Thyroid gland (tissue), 4 donors: ENCODE measurements around the gene SLC30A3. TPM values are rescaled to one million over a fixed set of nuclear protein-coding genes. Genes with fewer than 3 reads are reported as not detected.

ENCODE experiments used
- DNase-seq, 2 donors: peaks; one replicate each; pipeline ENCODE4 v3.0.0-alpha.2; 2019
- H3K27ac ChIP-seq, 3 donors: fragments of 200-600 bp; sonication (generic); 1 replicate in 2 of 3; 2 replicates in 1 of 3; pipeline ENCODE4 v1.5.1; 2016 to 2019; ENCODE audit warnings: mild to moderate bottlenecking in 1 of 3, moderate library complexity in 1 of 3
- H3K27me3 ChIP-seq: fragments of 200-600 bp; sonication (generic); one replicate; pipeline ENCODE4 v1.5.1; 2019
- H3K36me3 ChIP-seq, 2 donors: fragments of 200-600 bp; sonication (generic); one replicate each; pipeline ENCODE4 v1.5.1; 2016 to 2019
- H3K4me1 ChIP-seq, 2 donors: fragments of 200-600 bp; sonication (generic); one replicate each; pipeline ENCODE4 v1.5.1; 2017 to 2019
- H3K4me3 ChIP-seq, 3 donors: fragments of 200-600 bp; sonication (generic); replicated peaks in 1 of 3; 1 replicate in 2 of 3; 2 replicates in 1 of 3; pipeline ENCODE4 v1.5.1; 2016; ENCODE audit warnings: mild to moderate bottlenecking in 1 of 3
- H3K9me3 ChIP-seq: fragments of 200-600 bp; sonication (generic); one replicate; pipeline ENCODE4 v1.5.1; 2017
- POLR2A ChIP-seq, 2 donors: fragments of 450-650 bp; IDR thresholded peaks; one replicate each; pipeline ENCODE4 v1.6.1; 2017; ENCODE audit warnings: antibody characterized with exemption in 2 of 2, mild to moderate bottlenecking in 2 of 2, moderate library complexity in 1 of 2
- whole genome bisulfite sequencing, 2 donors: methylation state at CpG; one replicate each; pipeline ENCODE4 v1.1.5; 2017; 5-methylcytosine and 5-hydroxymethylcytosine counted together
- intact Hi-C: fragments of 100-400 bp; cut with DNase I; formaldehyde crosslinking; loops from one replicate; pipeline ENCODE4 v1.15.1; 2023
- total RNA-seq, 4 donors: library from RNA; depleted of rRNA; stranded (reverse); fragments of >200 nt; gene quantifications; one replicate each; pipeline ENCODE4 v1.2.3, GENCODE V29; 2016
- TF ChIP-seq, protein P1 (sequence below), 6 experiments: fragments of 200-600 bp in 3 of 6; fragments of 450-650 bp in 3 of 6; sonication (generic) in 3 of 6; IDR thresholded peaks; one replicate each; pipeline ENCODE4 v1.5.1; 2016 to 2019; ENCODE audit warnings: antibody characterized with exemption in 6 of 6, mild to moderate bottlenecking in 2 of 6, inconsistent platforms in 1 of 6, moderate library complexity in 1 of 6

SLC30A3 gene
- total RNA-seq, 4 donors from 2014 or later: 0.33 to 0.98 (median 0.80) TPM

- DNase-seq: no peak
- TF ChIP-seq, protein P1, sequence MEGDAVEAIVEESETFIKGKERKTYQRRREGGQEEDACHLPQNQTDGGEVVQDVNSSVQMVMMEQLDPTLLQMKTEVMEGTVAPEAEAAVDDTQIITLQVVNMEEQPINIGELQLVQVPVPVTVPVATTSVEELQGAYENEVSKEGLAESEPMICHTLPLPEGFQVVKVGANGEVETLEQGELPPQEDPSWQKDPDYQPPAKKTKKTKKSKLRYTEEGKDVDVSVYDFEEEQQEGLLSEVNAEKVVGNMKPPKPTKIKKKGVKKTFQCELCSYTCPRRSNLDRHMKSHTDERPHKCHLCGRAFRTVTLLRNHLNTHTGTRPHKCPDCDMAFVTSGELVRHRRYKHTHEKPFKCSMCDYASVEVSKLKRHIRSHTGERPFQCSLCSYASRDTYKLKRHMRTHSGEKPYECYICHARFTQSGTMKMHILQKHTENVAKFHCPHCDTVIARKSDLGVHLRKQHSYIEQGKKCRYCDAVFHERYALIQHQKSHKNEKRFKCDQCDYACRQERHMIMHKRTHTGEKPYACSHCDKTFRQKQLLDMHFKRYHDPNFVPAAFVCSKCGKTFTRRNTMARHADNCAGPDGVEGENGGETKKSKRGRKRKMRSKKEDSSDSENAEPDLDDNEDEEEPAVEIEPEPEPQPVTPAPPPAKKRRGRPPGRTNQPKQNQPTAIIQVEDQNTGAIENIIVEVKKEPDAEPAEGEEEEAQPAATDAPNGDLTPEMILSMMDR (IDR thresholded peaks at IDR 0.05): no peak
- no peak for TF ChIP-seq POLR2A (IDR thresholded peaks at IDR 0.05)
- intact Hi-C loops: loop anchor here (5.0 to 10.0 kb wide), 2 partner anchors 69 to 242 kb away; partner anchors contain the start of gene PRR30
- Histone ChIP-seq H3K27me3 (no peaks in the 10 kb centered on the region), H3K36me3 (peaks cover 0 to 19% of the 10 kb centered on the region in 2 donors), H3K4me3 (no peak overlapping the region), H3K27ac (no peak overlapping the region), H3K9me3 (no peaks in the 10 kb centered on the region), H3K4me1 (peaks cover 4 to 5% of the 10 kb centered on the region in 2 donors)
- WGBS, 2 donors: 96 to 98% methylated on average over 6 of the region's 6 CpGs
Measured at GRCh38 chr2:27206346-27206745, 56.5 kb downstream of the SLC30A3 start.

- peaks cover 0 to 19% of the 10 kb centered on the region in 2 donors for H3K36me3 ChIP-seq
- DNase-seq: no peak
- no peak for TF ChIP-seq POLR2A (IDR thresholded peaks at IDR 0.05)
- TF ChIP-seq, protein P1 (IDR thresholded peaks at IDR 0.05): no peak
- H3K9me3 ChIP-seq: no peaks in the 10 kb centered on the region
- no peak overlapping the region for H3K4me3 ChIP-seq
- intact Hi-C loops: loop anchor here (5.0 to 10.0 kb wide), 2 partner anchors 68 to 240 kb away; partner anchors contain the start of gene PRR30
- WGBS, 2 donors: 89 to 94% methylated on average over 8 of the region's 8 CpGs
- no peaks in the 10 kb centered on the region for H3K27me3 ChIP-seq
- no peak overlapping the region for H3K27ac ChIP-seq
- H3K4me1 ChIP-seq: no peaks in the 10 kb centered on the region
Measured at GRCh38 chr2:27205206-27205605, 57.6 kb downstream of the SLC30A3 start.

DNA sequence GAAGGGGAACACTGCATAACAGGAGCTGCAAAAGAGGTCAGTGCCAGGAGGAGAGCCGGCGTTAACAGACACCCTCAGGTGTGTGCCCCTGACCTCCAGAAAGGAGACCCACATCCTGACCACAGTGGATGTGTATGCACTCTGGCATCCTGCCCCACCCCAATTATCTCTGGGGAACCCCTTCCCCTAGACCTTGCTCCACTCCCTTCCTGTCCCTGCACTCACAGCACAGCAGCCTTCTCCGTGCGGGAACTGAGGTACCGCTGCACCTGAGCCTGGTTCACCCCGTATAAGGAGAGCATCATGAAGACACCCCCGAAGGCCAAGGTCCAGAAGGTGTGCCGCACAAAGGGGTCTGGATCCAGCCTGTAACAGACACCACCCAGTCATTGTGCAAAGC, 58.3 kb downstream of the SLC30A3 start:
- TF ChIP-seq, protein P1 (IDR thresholded peaks at IDR 0.05): no peak
- no peak for TF ChIP-seq POLR2A (IDR thresholded peaks at IDR 0.05)
- H3K36me3 ChIP-seq: peaks cover 0 to 22% of the 10 kb centered on the region in 2 donors
- no peak for DNase-seq
- H3K27ac ChIP-seq: no peak overlapping the region
- no peak overlapping the region for H3K4me3 ChIP-seq
- H3K4me1 ChIP-seq: no peaks in the 10 kb centered on the region
- H3K9me3 ChIP-seq: no peaks in the 10 kb centered on the region
- no peaks in the 10 kb centered on the region for H3K27me3 ChIP-seq
- intact Hi-C loops: loop anchor here (10.0 kb wide), 1 partner anchor 240 kb away; no protein-coding TSS in a partner anchor
- WGBS, 2 donors: 93 to 100% methylated on average over 6 to 8 of the region's 8 CpGs

- WGBS, 2 donors: 90 to 93% methylated on average over 9 of the region's 9 CpGs
- H3K9me3 ChIP-seq: no peaks in the 10 kb centered on the region
- no peak overlapping the region for H3K27ac ChIP-seq
- no peak for TF ChIP-seq POLR2A (IDR thresholded peaks at IDR 0.05)
- TF ChIP-seq, protein P1 (IDR thresholded peaks at IDR 0.05): no peak
- H3K4me1 ChIP-seq: no peaks in the 10 kb centered on the region
- peaks cover 0 to 22% of the 10 kb centered on the region in 2 donors for H3K36me3 ChIP-seq
- DNase-seq: no peak
- no peak overlapping the region for H3K4me3 ChIP-seq
- no peaks in the 10 kb centered on the region for H3K27me3 ChIP-seq
- intact Hi-C loops: loop anchor here (10.0 kb wide), 1 partner anchor 239 kb away; no protein-coding TSS in a partner anchor
Measured at GRCh38 chr2:27203741-27204140, 59.1 kb downstream of the SLC30A3 start.

Other genes with a start within 250 kb of the SLC30A3 start
- gene TMEM214, start 230.1 kb downstream of the SLC30A3 start, total RNA-seq: 10 to 100 TPM; 43.3 to 93.8 (median 78.9) TPM
- gene AGBL5, start 211.4 kb downstream of the SLC30A3 start, total RNA-seq: 10 to 100 TPM; 29.1 to 40.0 (median 31.6) TPM
- 100 to 1,000 TPM; 235 to 467 (median 261) TPM for gene OST4, start 191.4 kb downstream of the SLC30A3 start, total RNA-seq
- gene EMILIN1, start 184.4 kb downstream of the SLC30A3 start, total RNA-seq: 10 to 100 TPM; 18.6 to 45.4 (median 29.3) TPM
- gene KHK, start 176.3 kb downstream of the SLC30A3 start, total RNA-seq: 1 to 10 TPM in 3 of 4 donors, under 1 TPM in 1; 0.44 to 2.3 (median 1.7) TPM
- gene CGREF1, start 143.9 kb downstream of the SLC30A3 start, total RNA-seq: 1 to 10 TPM in 2 of 4 donors, not detected in 2; 3.7 to 8.5 TPM
- gene ABHD1, start 139.2 kb downstream of the SLC30A3 start, total RNA-seq: 1 to 10 TPM in 1 of 4 donors, under 1 TPM in 3; 0.44 to 1.1 (median 0.76) TPM
- gene PREB, start 128.4 kb downstream of the SLC30A3 start, total RNA-seq: 10 to 100 TPM; 52.4 to 84.0 (median 55.2) TPM
- gene PRR30, start 123.6 kb downstream of the SLC30A3 start, total RNA-seq: under 1 TPM in 2 of 4 donors, not detected in 2; 0.27 to 0.67 TPM
- under 1 TPM in 1 of 4 donors, not detected in 3; 0.13 TPM for gene TCF23, start 114.0 kb downstream of the SLC30A3 start, total RNA-seq
- gene ATRAID, start 51.0 kb downstream of the SLC30A3 start, total RNA-seq: 100 to 1,000 TPM; 149 to 345 (median 254) TPM
- 10 to 100 TPM; 10.9 to 34.0 (median 22.0) TPM for gene SLC5A6, start 50.8 kb downstream of the SLC30A3 start, total RNA-seq
- 10 to 100 TPM; 16.5 to 31.9 (median 28.2) TPM for gene CAD, start 45.7 kb downstream of the SLC30A3 start, total RNA-seq
- gene DNAJC5G, start 12.4 kb upstream of the SLC30A3 start, total RNA-seq: 1 to 10 TPM in 2 of 4 donors, under 1 TPM in 1, not detected in 1; 0.33 to 2.1 (median 1.1) TPM
- 1 to 10 TPM in 1 of 4 donors, under 1 TPM in 2, not detected in 1; 0.22 to 1.6 (median 0.54) TPM for gene TRIM54, start 19.4 kb upstream of the SLC30A3 start, total RNA-seq
- gene UCN, start 45.4 kb upstream of the SLC30A3 start, total RNA-seq: 1 to 10 TPM; 1.1 to 2.5 (median 2.0) TPM
- gene MPV17, start 60.0 kb upstream of the SLC30A3 start, total RNA-seq: 100 to 1,000 TPM in 3 of 4 donors, 10 to 100 TPM in 1; 92.9 to 151 (median 116) TPM
- 10 to 100 TPM; 44.7 to 86.6 (median 51.8) TPM for gene GTF3C2, start 93.7 kb upstream of the SLC30A3 start, total RNA-seq
- gene EIF2B4, start 107.3 kb upstream of the SLC30A3 start, total RNA-seq: 10 to 100 TPM; 34.7 to 44.0 (median 38.6) TPM
- 100 to 1,000 TPM; 109 to 148 (median 130) TPM for gene SNX17, start 107.6 kb upstream of the SLC30A3 start, total RNA-seq
- 10 to 100 TPM in 1 of 4 donors, 1 to 10 TPM in 3; 9.1 to 14.8 (median 9.2) TPM for gene ZNF513, start 117.7 kb upstream of the SLC30A3 start, total RNA-seq
- gene PPM1G, start 146.5 kb upstream of the SLC30A3 start, total RNA-seq: 10 to 100 TPM; 55.4 to 75.2 (median 59.5) TPM
- gene NRBP1, start 165.6 kb upstream of the SLC30A3 start, total RNA-seq: 10 to 100 TPM; 45.2 to 68.6 (median 63.1) TPM
- 10 to 100 TPM in 3 of 4 donors, 1 to 10 TPM in 1; 9.2 to 40.1 (median 19.4) TPM for gene KRTCAP3, start 179.3 kb upstream of the SLC30A3 start, total RNA-seq
- 10 to 100 TPM; 30.9 to 56.8 (median 43.7) TPM for gene IFT172, start 226.7 kb upstream of the SLC30A3 start, total RNA-seq
- gene FNDC4, start 232.2 kb upstream of the SLC30A3 start, total RNA-seq: 10 to 100 TPM in 1 of 4 donors, 1 to 10 TPM in 3; 4.0 to 17.7 (median 7.1) TPM
- gene GCKR, start 233.8 kb upstream of the SLC30A3 start, total RNA-seq: under 1 TPM in 1 of 4 donors, not detected in 3; 0.13 TPM